DOHH2 (cell line): ENCODE results near the gene CD58.

Experiments used
- CTCF ChIP-seq: fragments of 200-600 bp; sonication (generic); IDR thresholded peaks from one replicate; pipeline ENCODE4 v1.5.1; 2014; ENCODE audit warnings: antibody characterized with exemption, mild to moderate bottlenecking, low read depth, low read length; ENCODE audit not compliant: poor library complexity, severe bottlenecking
- EZH2phosphoT487 ChIP-seq: fragments of 200-600 bp; sonication (generic); IDR thresholded peaks from 2 replicates; pipeline ENCODE4 v1.6.1; 2017; ENCODE audit warnings: borderline replicate concordance, mild to moderate bottlenecking, antibody characterized with exemption, low read length, moderate library complexity, mixed read lengths

DNA sequence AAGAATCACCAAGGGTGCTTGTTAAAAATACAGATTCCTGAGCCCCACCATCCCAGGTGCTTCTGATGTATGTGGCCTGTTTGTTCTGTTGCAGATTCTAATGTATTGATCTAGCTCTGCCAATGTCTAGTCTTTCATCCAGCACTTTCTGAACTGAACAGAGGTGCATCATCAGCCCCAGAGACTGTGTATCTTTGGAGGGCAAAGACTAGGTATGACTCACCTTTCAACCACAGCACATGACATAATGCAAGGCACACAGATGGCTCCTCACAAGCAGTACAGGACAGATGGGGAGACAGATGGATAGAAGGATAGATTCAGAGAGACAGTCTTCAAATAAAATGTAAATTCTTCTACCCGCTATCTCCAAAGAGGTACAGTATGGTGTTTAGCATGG is 32.3 kb downstream of the CD58 start:
- TF ChIP-seq CTCF (no peak), EZH2phosphoT487 (no peak)
